Measurements from ENCODE around the gene TIGIT. TPM values are rescaled to one million over a fixed set of nuclear protein-coding genes. Genes with fewer than 3 reads are reported as not detected.
A peak's percentile ranks its signal among the peaks of the same experiment; 100 is the strongest.

TIGIT gene
- total and polyA plus RNA-seq, 9 donors = 0.07 to 1.00 (median 0.28) TPM; not detected in 4

DNA sequence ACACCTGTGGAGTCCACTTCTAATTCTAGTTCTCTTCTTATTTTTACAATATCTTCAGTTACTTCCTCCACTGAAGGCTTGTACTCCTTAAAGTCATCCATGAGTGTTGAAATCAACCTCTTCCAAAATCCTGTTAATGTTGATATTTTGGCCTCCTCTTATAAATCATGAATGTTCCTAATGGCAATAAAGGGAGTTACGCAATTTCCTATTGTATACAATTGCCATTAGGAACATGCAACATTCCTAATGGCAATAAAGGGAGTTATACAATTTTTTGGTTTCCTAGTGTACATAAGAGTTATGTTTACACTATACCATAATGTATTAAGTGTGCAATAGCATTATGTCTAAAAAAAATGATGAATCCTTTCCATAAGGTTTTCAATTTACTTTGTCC lies 9.2 kb upstream of the TIGIT start:
- Histone ChIP-seq H3K27ac (no peak overlapping the region), H3K4me1 (ENCODE audit: insufficient read depth) (no peaks in the 10 kb centered on the region), H3K27me3 (no peaks in the 10 kb centered on the region), H3K9me3 (no peaks in the 10 kb centered on the region), H3K36me3 (no peaks in the 10 kb centered on the region), H3K4me3 (no peak overlapping the region)
- no peak for TF ChIP-seq POLR2A (IDR thresholded peaks at IDR 0.05)
- TF ChIP-seq EP300 (IDR thresholded peaks at IDR 0.05) = no peak
- TF ChIP-seq, protein P1, sequence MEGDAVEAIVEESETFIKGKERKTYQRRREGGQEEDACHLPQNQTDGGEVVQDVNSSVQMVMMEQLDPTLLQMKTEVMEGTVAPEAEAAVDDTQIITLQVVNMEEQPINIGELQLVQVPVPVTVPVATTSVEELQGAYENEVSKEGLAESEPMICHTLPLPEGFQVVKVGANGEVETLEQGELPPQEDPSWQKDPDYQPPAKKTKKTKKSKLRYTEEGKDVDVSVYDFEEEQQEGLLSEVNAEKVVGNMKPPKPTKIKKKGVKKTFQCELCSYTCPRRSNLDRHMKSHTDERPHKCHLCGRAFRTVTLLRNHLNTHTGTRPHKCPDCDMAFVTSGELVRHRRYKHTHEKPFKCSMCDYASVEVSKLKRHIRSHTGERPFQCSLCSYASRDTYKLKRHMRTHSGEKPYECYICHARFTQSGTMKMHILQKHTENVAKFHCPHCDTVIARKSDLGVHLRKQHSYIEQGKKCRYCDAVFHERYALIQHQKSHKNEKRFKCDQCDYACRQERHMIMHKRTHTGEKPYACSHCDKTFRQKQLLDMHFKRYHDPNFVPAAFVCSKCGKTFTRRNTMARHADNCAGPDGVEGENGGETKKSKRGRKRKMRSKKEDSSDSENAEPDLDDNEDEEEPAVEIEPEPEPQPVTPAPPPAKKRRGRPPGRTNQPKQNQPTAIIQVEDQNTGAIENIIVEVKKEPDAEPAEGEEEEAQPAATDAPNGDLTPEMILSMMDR (IDR thresholded peaks at IDR 0.05) = no peak
- intact Hi-C loops (cut with DNase I) = no loop called here
- WGBS, 3 donors = 94 to 99% (median 98%) methylated on average over 1 of the region's 1 CpG
- no peak for DNase-seq

DNA sequence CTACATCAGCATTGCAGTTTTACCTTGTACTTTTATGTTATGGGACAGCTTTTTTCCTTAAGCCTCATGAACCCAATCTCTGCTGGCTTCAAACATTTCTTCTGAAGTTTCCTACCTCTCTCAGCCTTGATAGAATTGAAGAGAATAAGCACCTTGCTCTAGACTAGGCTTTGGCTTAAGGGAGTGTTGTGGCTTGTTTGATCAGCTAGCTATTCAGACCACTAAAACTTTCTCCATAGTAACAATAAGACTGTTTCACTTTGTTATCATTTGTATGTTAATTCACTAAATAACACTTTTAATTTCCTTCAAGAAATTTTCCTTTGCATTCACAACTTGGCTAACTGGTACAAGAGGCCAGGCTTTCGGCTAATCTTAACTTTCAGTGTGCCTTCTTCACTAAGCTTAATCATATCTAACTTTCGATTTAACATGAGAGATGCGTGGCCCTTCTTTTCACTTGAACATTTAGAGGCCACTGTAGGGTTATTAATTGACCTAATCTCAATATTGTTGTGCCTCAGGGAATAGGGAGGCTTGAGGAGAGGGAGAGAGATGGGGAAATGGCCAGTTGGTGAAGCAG lies 8.1 kb upstream of the TIGIT start:
- H3K4me3 ChIP-seq = no peak overlapping the region
- intact Hi-C loops (cut with DNase I) = no loop called here
- no peaks in the 10 kb centered on the region for H3K27me3 ChIP-seq
- H3K36me3 ChIP-seq = no peaks in the 10 kb centered on the region
- WGBS, 3 donors = 90 to 95% (median 92%) methylated on average over 3 of the region's 3 CpGs
- TF ChIP-seq EP300 (IDR thresholded peaks at IDR 0.05) = no peak
- no peak for TF ChIP-seq POLR2A (IDR thresholded peaks at IDR 0.05)
- no peak overlapping the region for H3K27ac ChIP-seq
- DNase-seq = no peak
- no peaks in the 10 kb centered on the region for H3K4me1 ChIP-seq (ENCODE audit: insufficient read depth)
- H3K9me3 ChIP-seq = no peaks in the 10 kb centered on the region

DNA sequence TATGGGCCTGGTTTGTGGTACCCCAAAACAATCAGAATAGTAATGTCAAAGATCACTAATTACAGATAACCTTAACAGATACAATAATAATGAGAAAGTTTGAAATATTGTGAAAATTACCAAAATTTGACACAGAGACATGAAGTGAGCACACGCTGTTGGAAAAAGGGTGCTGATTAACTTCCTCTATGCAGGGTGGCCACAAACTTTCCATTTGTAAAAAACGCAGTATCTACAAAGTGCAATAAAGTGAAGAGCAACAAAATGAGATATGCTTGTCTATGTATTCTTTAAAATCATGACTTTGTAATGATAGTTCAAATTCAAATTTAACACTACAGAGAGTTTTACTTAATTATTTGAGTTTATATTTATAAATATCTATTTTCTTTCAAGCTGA lies 7.6 kb upstream of the TIGIT start:
- Histone ChIP-seq H3K4me3 (no peak overlapping the region), H3K27me3 (no peaks in the 10 kb centered on the region), H3K9me3 (no peaks in the 10 kb centered on the region), H3K36me3 (no peaks in the 10 kb centered on the region), H3K27ac (no peak overlapping the region), H3K4me1 (ENCODE audit: insufficient read depth) (no peaks in the 10 kb centered on the region)
- intact Hi-C loops (cut with DNase I) = no loop called here
- WGBS, 3 donors = 88 to 92% (median 90%) methylated on average over 2 of the region's 2 CpGs
- TF ChIP-seq POLR2A (IDR thresholded peaks at IDR 0.05) (no peak), EP300 (IDR thresholded peaks at IDR 0.05) (no peak)
- TF ChIP-seq, protein P1 (IDR thresholded peaks at IDR 0.05) = no peak
- no peak for DNase-seq

DNA sequence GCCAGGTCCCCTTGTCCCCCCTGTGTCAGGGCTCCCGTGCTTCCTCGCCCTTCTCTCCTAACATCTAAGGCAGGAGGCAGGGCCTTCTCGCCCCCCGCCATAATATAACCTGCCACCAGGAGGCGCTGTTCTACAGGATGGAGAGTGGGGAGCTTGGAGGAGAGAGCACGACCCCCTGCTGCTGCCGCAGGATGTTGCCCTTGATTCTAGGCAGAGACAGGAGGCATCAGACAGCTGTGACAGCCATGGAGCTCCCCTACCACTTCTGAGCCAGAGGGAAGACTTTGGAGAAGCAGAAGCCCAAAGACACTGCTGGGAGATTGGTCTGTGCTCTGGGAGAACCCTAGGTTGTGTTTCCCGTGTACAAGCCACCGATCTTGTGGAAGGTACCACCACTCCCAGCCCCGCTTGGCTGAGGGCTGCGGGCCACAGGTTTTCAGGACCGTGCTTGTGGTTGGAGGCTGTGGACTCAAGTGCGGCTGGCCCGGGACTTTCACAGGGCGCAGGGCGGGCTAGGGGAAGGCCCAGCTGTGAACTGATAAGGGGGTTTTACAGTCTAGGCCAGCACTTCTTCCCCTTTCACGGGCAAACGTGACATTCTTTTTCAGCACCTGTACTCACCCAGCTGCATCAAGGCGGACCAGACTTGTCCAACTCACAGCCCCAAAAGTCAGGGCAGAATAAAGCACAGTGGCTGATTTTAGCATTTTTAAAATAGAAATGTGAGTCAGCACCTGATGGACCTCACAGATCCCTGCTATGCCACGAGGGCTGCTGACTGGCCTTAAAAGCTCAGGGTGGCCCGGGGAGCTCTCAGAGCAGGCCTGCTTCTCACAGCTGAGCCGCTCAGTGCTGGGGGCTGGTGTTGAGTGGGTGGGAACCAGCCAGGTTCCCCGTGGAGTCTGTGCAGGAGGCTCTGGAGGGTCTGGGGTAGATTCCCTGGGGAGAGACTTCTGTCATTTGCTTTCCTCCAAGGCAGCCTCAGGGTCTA lies 2.6 kb upstream of the TIGIT start:
- DNase-seq = peak; percentile 24 to 60 (median 53)
- intact Hi-C loops (cut with DNase I) = no loop called here
- no peaks in the 10 kb centered on the region for H3K36me3 ChIP-seq
- no peak overlapping the region for H3K4me3 ChIP-seq
- no peaks in the 10 kb centered on the region for H3K9me3 ChIP-seq
- 50 to 57% (median 54%) methylated on average over 23 of the region's 23 CpGs for WGBS, 3 donors
- no peak overlapping the region for H3K27ac ChIP-seq
- no peaks in the 10 kb centered on the region for H3K4me1 ChIP-seq (ENCODE audit: insufficient read depth)
- no peaks in the 10 kb centered on the region for H3K27me3 ChIP-seq
- no peak for TF ChIP-seq EP300 (IDR thresholded peaks at IDR 0.05)
- TF ChIP-seq, protein P1 (IDR thresholded peaks at IDR 0.05) = peak in 1 of 3 donors; percentile 37

Data from ovary (tissue), 9 donors.